ENCODE results near the gene DIP2B.

GRCh38 chr12:50639721-50640120 lies 134.9 kb downstream of the DIP2B start:
- TF ChIP-seq CTCF (IDR thresholded peaks at IDR 0.05; ENCODE audit: poor library complexity, severe bottlenecking), result no peak
- TF ChIP-seq, protein P1, sequence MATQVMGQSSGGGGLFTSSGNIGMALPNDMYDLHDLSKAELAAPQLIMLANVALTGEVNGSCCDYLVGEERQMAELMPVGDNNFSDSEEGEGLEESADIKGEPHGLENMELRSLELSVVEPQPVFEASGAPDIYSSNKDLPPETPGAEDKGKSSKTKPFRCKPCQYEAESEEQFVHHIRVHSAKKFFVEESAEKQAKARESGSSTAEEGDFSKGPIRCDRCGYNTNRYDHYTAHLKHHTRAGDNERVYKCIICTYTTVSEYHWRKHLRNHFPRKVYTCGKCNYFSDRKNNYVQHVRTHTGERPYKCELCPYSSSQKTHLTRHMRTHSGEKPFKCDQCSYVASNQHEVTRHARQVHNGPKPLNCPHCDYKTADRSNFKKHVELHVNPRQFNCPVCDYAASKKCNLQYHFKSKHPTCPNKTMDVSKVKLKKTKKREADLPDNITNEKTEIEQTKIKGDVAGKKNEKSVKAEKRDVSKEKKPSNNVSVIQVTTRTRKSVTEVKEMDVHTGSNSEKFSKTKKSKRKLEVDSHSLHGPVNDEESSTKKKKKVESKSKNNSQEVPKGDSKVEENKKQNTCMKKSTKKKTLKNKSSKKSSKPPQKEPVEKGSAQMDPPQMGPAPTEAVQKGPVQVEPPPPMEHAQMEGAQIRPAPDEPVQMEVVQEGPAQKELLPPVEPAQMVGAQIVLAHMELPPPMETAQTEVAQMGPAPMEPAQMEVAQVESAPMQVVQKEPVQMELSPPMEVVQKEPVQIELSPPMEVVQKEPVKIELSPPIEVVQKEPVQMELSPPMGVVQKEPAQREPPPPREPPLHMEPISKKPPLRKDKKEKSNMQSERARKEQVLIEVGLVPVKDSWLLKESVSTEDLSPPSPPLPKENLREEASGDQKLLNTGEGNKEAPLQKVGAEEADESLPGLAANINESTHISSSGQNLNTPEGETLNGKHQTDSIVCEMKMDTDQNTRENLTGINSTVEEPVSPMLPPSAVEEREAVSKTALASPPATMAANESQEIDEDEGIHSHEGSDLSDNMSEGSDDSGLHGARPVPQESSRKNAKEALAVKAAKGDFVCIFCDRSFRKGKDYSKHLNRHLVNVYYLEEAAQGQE (IDR thresholded peaks at IDR 0.05; ENCODE audit: borderline replicate concordance), result no peak

All from neural cell (in vitro differentiated cells).